BE2C (cell line): ENCODE data around the gene KCNQ5.
"Not testable (repeated sequence)": the region's sequence is repeated elsewhere in the genome, so short reads cannot be mapped to it uniquely, and the experiment has no call there.

ENCODE experiments used
- DNase-seq: peaks from one replicate; pipeline ENCODE4 v3.0.0-alpha.2; 2020
- H3K27me3 ChIP-seq: fragments of 250-450 bp; sonication (Bioruptor Pico); 2 replicates; pipeline ENCODE4 v1.5.1; 2020; ENCODE audit warnings: mild to moderate bottlenecking
- H3K36me3 ChIP-seq: fragments of 250-450 bp; sonication (Bioruptor Pico); 2 replicates; pipeline ENCODE4 v1.5.1; 2020; ENCODE audit warnings: mild to moderate bottlenecking
- H3K4me1 ChIP-seq: fragments of 250-450 bp; sonication (Bioruptor Pico); 2 replicates; pipeline ENCODE4 v1.5.1; 2020
- H3K4me3 ChIP-seq: 2 replicates; pipeline ENCODE4 v1.5.1; 2011; ENCODE audit warnings: low read depth, low read length
- H3K9me3 ChIP-seq: fragments of 250-450 bp; sonication (Bioruptor Pico); 2 replicates; pipeline ENCODE4 v1.5.1; 2020
- CTCF ChIP-seq: IDR thresholded peaks from 2 replicates; pipeline ENCODE4 v1.5.1; 2012; ENCODE audit warnings: mild to moderate bottlenecking, low read depth, low read length

The KCNQ5 gene

GRCh38 chr6:73231986-73232391 is 610.1 kb downstream of the KCNQ5 start:
- no peaks in the 10 kb centered on the region for H3K36me3 ChIP-seq
- DNase-seq = no peak
- no peaks in the 10 kb centered on the region; the same call in 1 of the 2 replicates for H3K9me3 ChIP-seq
- H3K4me3 ChIP-seq = no peak overlapping the region
- H3K27me3 ChIP-seq = no peaks in the 10 kb centered on the region
- no peaks in the 10 kb centered on the region for H3K4me1 ChIP-seq
- no peak for TF ChIP-seq CTCF

GRCh38 chr6:73233048-73233447 is 611.2 kb downstream of the KCNQ5 start:
- H3K4me1 ChIP-seq = no peaks in the 10 kb centered on the region
- no peaks in the 10 kb centered on the region for H3K27me3 ChIP-seq
- no peak overlapping the region for H3K4me3 ChIP-seq
- DNase-seq = no peak
- H3K36me3 ChIP-seq = no peaks in the 10 kb centered on the region
- TF ChIP-seq CTCF = no peak
- H3K9me3 ChIP-seq = no peaks in the 10 kb centered on the region; the same call in 1 of the 2 replicates

GRCh38 chr6:73233971-73234370 is 612.1 kb downstream of the KCNQ5 start:
- not testable (repeated sequence) for H3K27me3 ChIP-seq, DNase-seq, H3K4me3 ChIP-seq, H3K4me1 ChIP-seq, H3K36me3 ChIP-seq, H3K9me3 ChIP-seq

- no peak for DNase-seq
- no peak for TF ChIP-seq CTCF
Observed at GRCh38 chr6:73234733-73235132, 612.9 kb downstream of the KCNQ5 start.

GRCh38 chr6:73236144-73236750 is 614.4 kb downstream of the KCNQ5 start:
- H3K27me3 ChIP-seq = no peaks in the 10 kb centered on the region
- TF ChIP-seq CTCF = no peak
- H3K36me3 ChIP-seq = no peaks in the 10 kb centered on the region
- no peaks in the 10 kb centered on the region; the same call in 1 of the 2 replicates for H3K9me3 ChIP-seq
- H3K4me1 ChIP-seq = no peaks in the 10 kb centered on the region
- DNase-seq = no peak
- H3K4me3 ChIP-seq = no peak overlapping the region

More at GRCh38 chr6:73234733-73235132, 612.9 kb downstream of the KCNQ5 start:
- H3K36me3 ChIP-seq = no peaks in the 10 kb centered on the region
- H3K27me3 ChIP-seq = no peaks in the 10 kb centered on the region
- no peak overlapping the region for H3K4me3 ChIP-seq
- no peaks in the 10 kb centered on the region for H3K4me1 ChIP-seq
- H3K9me3 ChIP-seq = no peaks in the 10 kb centered on the region; the same call in 1 of the 2 replicates

- Histone ChIP-seq H3K4me1 (no peaks in the 10 kb centered on the region), H3K27me3 (peaks cover 12% of the 10 kb centered on the region), H3K9me3 (no peaks in the 10 kb centered on the region), H3K4me3 (no peak overlapping the region), H3K36me3 (no peaks in the 10 kb centered on the region)
- TF ChIP-seq CTCF = no peak
- no peak for DNase-seq
Observed at GRCh38 chr6:73240730-73241129, 618.9 kb downstream of the KCNQ5 start.
